Activated naive CD4-positive, alpha-beta T cell treated with anti-CD3 and anti-CD28 coated beads, Interleukin-2, amount 10 ng/mL, durations not matched to agents 7 days and 5 days (primary cell): ENCODE measurements around the gene EVI5L.
A peak's percentile ranks its signal among the peaks of the same experiment; 100 is the strongest.
"Not testable (repeated sequence)": the region's sequence is repeated elsewhere in the genome, so short reads cannot be mapped to it uniquely, and the experiment has no call there.

ENCODE experiments used
- CTCF ChIA-PET: fragments of 350-600 bp; sonication (Branson Sonifier 250); formaldehyde crosslinking; loops from one replicate; lab custom pipeline; 2021; ENCODE audit warnings: antibody characterized with exemption; lab: Charles Lee
- DNase-seq: peaks from one replicate; pipeline ENCODE4 v3.0.0-alpha.2; 2020
- H3K27ac Mint-ChIP-seq: one replicate; pipeline ENCODE4 v1.8.0; 2021; ENCODE audit warnings: mild to moderate bottlenecking, moderate library complexity, mixed read lengths
- H3K27me3 Mint-ChIP-seq: one replicate; pipeline ENCODE4 v1.8.0; 2021; ENCODE audit warnings: mild to moderate bottlenecking, mixed read lengths
- H3K36me3 Mint-ChIP-seq: one replicate; pipeline ENCODE4 v1.8.0; 2021; ENCODE audit warnings: mixed read lengths
- H3K4me1 Mint-ChIP-seq: one replicate; pipeline ENCODE4 v1.8.0; 2021; ENCODE audit warnings: mixed read lengths
- H3K4me3 Mint-ChIP-seq: one replicate; pipeline ENCODE4 v1.8.0; 2021; ENCODE audit warnings: mild to moderate bottlenecking, moderate library complexity, mixed read lengths
- H3K9me3 Mint-ChIP-seq: one replicate; pipeline ENCODE4 v1.8.0; 2021; ENCODE audit warnings: mixed read lengths

EVI5L gene

DNA sequence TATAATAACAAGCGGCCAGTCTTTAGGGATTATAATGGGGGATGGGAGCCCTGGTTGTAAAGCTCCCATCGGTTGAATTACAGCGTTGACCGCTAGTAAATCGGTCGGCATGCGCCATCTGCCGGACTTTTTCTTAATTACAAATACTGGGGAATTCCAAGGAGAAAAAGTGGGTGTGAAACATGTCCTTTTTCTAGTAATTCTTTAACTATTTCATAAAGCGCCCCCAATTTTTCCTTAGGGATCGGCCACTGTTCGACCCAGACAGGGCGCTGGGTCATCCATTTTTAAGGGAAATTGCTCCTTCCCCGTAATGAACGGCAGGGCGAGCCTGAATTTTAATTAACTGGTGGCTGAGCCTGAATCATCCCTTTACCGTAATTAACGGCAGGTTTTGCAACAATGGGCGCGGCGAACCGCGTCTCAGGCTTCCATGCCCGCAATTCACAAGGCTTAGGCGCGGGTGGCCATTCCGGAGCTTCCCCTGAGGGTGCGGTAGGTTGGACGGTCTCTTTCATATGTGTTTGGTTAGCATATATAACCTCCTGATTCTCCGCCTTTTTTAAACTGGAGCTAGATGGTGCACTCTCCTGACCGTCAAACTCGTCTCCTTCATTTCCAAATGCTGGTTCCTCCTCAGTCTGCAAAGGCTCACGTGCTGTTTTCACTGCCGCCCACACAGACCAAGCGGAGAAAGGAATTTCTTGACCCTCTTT, 30.2 kb upstream of the EVI5L start:
- peak; percentile 70 for DNase-seq
- CTCF ChIA-PET = interaction anchor here (0.7 to 4.1 kb wide), 14 partner anchors 8 to 698 kb away, joined by 3 to 33 read pairs (median 3); partner anchors contain the start of genes MCEMP1, RETN and TRAPPC5
- Mint-ChIP-seq H3K27ac (no peak overlapping the region), H3K9me3 (peaks cover 7% of the 10 kb centered on the region), H3K4me1 (peaks cover 5% of the 10 kb centered on the region), H3K4me3 (no peak overlapping the region), H3K36me3 (no peaks in the 10 kb centered on the region), H3K27me3 (peaks cover 42% of the 10 kb centered on the region)

DNA sequence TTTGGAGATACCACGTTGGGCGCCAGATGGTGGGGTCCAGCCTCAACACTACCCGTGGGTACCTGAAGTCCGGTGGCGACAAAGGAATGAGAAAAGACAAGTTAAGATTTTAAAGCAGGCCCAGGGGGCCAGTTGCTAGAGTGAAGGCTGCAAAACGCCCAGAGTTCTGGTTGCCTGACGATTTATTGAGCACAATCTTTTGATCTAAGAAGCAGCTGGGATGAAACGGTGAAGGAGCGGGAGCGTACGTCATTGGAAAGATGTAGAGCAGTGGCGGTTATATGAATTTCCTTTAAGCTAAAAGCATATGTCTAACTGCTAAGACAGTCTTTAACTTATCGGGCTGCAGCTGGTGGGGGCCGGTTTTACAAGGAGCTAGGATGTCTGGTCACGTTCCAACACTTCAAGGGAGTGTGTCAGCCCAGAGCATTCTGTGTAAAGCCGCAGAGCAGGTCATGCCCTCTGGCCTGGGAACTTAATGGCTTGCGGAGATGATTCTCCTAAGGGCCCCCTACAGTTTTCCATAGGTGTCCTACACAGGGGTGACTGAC, 28.9 kb upstream of the EVI5L start:
- H3K36me3 Mint-ChIP-seq = no peaks in the 10 kb centered on the region
- peaks cover 53% of the 10 kb centered on the region for H3K27me3 Mint-ChIP-seq
- no peak overlapping the region for H3K4me3 Mint-ChIP-seq
- DNase-seq = no peak
- peaks cover 7% of the 10 kb centered on the region for H3K4me1 Mint-ChIP-seq
- no peak overlapping the region for H3K27ac Mint-ChIP-seq
- CTCF ChIA-PET = interaction anchor here (0.6 to 4.1 kb wide), 4 partner anchors 120 to 631 kb away, joined by 3 to 33 read pairs (median 17); partner anchors contain the start of gene TRAPPC5
- peaks cover 7% of the 10 kb centered on the region for H3K9me3 Mint-ChIP-seq

DNA sequence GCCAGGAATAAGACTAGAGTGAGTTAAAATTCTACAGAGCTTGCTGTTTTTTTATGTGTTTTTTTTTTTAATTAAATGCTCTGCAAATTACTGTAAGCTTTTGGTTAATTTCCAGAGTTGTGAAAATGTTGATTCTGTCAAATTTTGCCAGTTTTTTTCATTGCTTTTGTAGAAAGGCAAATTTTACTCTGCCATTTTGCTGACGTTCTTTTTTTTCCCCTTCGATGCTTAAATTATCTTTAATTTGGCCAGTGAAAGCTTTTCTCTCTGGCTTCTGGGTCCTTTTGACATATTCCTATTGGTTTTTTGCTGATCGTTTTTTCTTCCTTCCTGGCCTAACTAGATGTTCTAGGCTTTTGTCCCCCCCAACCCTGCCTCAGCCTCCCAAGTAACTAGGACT, 23.8 kb upstream of the EVI5L start:
- CTCF ChIA-PET = interaction anchor here (0.9 to 1.7 kb wide), 2 partner anchors 125 to 128 kb away, joined by 5 read pairs; partner anchors contain the start of gene TRAPPC5

GRCh38 chr19:7806876-7807275, 23.1 kb upstream of the EVI5L start:
- peaks cover 20% of the 10 kb centered on the region for H3K4me1 Mint-ChIP-seq
- CTCF ChIA-PET = interaction anchor here (0.6 to 1.7 kb wide), 2 partner anchors 129 to 238 kb away, joined by 3 to 5 read pairs; no protein-coding TSS in a partner anchor
- H3K36me3 Mint-ChIP-seq = peaks cover 6% of the 10 kb centered on the region
- peaks cover 40% of the 10 kb centered on the region for H3K27me3 Mint-ChIP-seq
- H3K4me3 Mint-ChIP-seq = no peak overlapping the region
- no peak overlapping the region for H3K27ac Mint-ChIP-seq
- peaks cover 30% of the 10 kb centered on the region for H3K9me3 Mint-ChIP-seq
- DNase-seq = no peak

More for the DNA sequence above, 23.8 kb upstream of the EVI5L start:
- no peak for DNase-seq
- Mint-ChIP-seq H3K9me3 (peaks cover 24% of the 10 kb centered on the region), H3K4me1 (peaks cover 20% of the 10 kb centered on the region), H3K27me3 (peaks cover 42% of the 10 kb centered on the region), H3K4me3 (no peak overlapping the region), H3K36me3 (peaks cover 3% of the 10 kb centered on the region), H3K27ac (no peak overlapping the region)

- Mint-ChIP-seq H3K4me3 (no peak overlapping the region), H3K9me3 (peaks cover 29% of the 10 kb centered on the region), H3K4me1 (peaks cover 20% of the 10 kb centered on the region), H3K27ac (peak overlapping the region; percentile 73), H3K27me3 (peaks cover 47% of the 10 kb centered on the region), H3K36me3 (peaks cover 7% of the 10 kb centered on the region)
- CTCF ChIA-PET = no interaction called here
- no peak for DNase-seq
These were observed 21.9 kb upstream of the EVI5L start for GRCh38 chr19:7808108-7808507.

DNA sequence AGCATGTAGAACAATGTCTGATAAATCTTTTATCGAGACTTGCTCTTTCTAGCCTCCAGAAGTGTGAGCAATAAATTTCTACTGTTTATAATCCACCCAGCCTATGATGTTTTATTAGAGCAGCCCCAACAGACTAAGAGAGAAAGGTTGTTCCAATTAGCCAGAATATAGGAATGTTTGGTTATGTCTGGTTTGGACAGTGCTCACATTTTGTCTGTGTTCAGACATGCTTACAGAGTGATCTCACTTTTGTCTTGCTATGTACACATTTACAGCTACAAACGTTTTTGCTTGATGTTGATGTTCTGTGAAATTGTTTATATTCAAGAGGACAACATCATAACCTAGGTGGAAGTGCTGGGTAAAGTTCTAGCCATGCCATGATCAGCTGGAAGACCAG, 18.0 kb upstream of the EVI5L start:
- Mint-ChIP-seq H3K36me3 (peaks cover 16% of the 10 kb centered on the region), H3K4me1 (peaks cover 47% of the 10 kb centered on the region), H3K4me3 (no peak overlapping the region), H3K27ac (no peak overlapping the region), H3K9me3 (peaks cover 44% of the 10 kb centered on the region), H3K27me3 (peaks cover 29% of the 10 kb centered on the region)
- no peak for DNase-seq
- CTCF ChIA-PET = no interaction called here

DNA sequence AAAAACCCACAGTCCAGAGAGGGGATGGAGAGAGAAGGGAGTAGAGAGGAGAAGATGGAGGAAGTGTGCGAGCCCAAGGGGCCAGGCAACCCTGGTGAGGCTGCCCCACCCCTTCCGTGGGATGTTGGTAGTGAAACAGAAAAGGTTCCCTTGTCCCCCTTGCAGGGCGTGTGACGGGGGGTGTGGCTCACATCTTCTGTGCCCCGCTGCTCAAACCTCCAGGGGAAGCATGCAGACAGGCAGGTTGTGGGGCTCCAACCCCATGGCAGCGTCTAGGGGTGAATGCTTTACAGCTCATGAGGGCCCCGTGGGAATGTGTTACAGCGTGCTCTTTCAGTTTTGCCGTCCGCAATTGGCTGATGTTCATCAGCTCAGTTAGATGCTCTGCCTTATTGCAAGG, 14.7 kb upstream of the EVI5L start:
- H3K27ac Mint-ChIP-seq = peak overlapping the region; percentile 81
- peak; percentile 65 for DNase-seq

GRCh38 chr19:7816040-7816439, 14.0 kb upstream of the EVI5L start:
- H3K4me3 Mint-ChIP-seq, CTCF ChIA-PET, H3K27ac Mint-ChIP-seq, DNase-seq: not testable (repeated sequence)
- Mint-ChIP-seq H3K36me3 (peaks cover 14% of the 10 kb centered on the region), H3K4me1 (peaks cover 30% of the 10 kb centered on the region), H3K9me3 (peaks cover 38% of the 10 kb centered on the region), H3K27me3 (peaks cover 57% of the 10 kb centered on the region)

More for the DNA sequence above, 14.7 kb upstream of the EVI5L start:
- Mint-ChIP-seq H3K4me3 (peak overlapping the region; percentile 21), H3K4me1 (peaks cover 30% of the 10 kb centered on the region), H3K9me3 (peaks cover 46% of the 10 kb centered on the region), H3K36me3 (peaks cover 15% of the 10 kb centered on the region), H3K27me3 (peaks cover 51% of the 10 kb centered on the region)
- CTCF ChIA-PET = no interaction called here

DNA sequence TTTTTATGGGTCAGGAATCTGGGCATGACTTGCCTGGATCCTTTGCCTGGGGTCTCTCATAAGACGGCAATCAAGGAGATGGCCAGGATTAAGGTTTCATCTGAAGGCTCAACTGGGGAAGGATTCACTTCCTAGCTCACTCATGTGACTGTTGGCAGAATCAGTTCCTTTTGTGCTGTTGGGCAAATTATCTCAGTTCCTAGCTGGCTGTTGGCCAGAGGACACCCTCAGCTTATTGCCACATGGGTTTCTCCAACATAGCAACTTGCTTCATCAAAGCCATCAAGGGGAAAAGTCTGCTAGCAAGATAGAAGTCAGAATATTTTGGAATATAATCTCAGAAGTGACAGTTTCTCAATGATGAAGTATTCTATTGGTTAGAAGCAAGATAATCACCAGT, 12.2 kb upstream of the EVI5L start:
- Mint-ChIP-seq H3K9me3 (peaks cover 26% of the 10 kb centered on the region), H3K36me3 (peaks cover 9% of the 10 kb centered on the region), H3K27me3 (peaks cover 64% of the 10 kb centered on the region), H3K27ac (no peak overlapping the region), H3K4me3 (no peak overlapping the region), H3K4me1 (peaks cover 30% of the 10 kb centered on the region)
- CTCF ChIA-PET = interaction anchor here (1.1 kb wide), 1 partner anchor 85 kb away, joined by 3 read pairs; no protein-coding TSS in a partner anchor
- DNase-seq = no peak

DNA sequence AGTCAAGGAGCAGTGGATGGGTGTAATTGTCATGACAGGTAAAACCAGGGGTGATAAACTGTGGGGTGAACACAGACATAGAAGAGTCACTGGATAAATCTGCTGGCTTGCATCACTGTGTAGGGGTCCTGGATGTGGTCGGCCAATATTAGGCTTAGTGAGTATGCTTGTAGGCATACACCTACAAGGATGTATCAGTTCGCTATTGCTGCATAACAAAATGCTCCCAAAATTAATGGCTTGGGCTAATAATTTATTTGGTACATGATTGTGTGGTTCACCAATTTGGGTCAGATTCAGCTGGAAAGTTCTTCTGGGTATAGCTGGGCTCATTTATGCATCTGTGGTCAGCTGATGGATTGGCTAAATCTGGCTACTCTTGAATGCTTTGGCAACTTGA, 11.2 kb upstream of the EVI5L start:
- Mint-ChIP-seq H3K4me3 (no peak overlapping the region), H3K27me3 (peaks cover 69% of the 10 kb centered on the region), H3K4me1 (peaks cover 28% of the 10 kb centered on the region), H3K9me3 (peaks cover 23% of the 10 kb centered on the region), H3K36me3 (peaks cover 8% of the 10 kb centered on the region), H3K27ac (no peak overlapping the region)
- CTCF ChIA-PET = interaction anchor here (1.1 kb wide), 1 partner anchor 84 kb away, joined by 3 read pairs; no protein-coding TSS in a partner anchor
- no peak for DNase-seq

DNA sequence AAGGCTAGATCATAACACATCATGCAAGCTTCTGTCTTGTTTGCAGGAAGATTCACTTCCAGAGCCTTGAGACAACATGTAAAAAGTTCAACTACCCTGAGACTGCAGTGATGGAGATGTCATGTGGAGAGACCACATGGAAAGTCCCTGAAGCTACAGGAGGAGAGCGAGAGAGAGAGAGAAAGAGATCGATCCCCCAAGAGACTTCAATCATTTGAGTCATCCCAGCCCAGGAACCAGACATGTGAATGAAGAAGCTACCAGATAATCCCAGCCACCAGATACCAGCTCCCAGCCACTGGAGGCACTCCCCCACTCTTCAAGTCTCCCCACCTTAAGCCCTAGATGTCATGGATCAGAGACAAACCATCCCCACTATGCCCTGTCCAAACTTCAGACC, 10.7 kb upstream of the EVI5L start:
- Mint-ChIP-seq H3K4me3 (no peak overlapping the region), H3K36me3 (peaks cover 8% of the 10 kb centered on the region), H3K27me3 (peaks cover 66% of the 10 kb centered on the region), H3K27ac (no peak overlapping the region), H3K9me3 (peaks cover 20% of the 10 kb centered on the region), H3K4me1 (peaks cover 24% of the 10 kb centered on the region)
- no peak for DNase-seq
- CTCF ChIA-PET = interaction anchor here (1.5 kb wide), 1 partner anchor 10 kb away, joined by 4 read pairs; no protein-coding TSS in a partner anchor

DNA sequence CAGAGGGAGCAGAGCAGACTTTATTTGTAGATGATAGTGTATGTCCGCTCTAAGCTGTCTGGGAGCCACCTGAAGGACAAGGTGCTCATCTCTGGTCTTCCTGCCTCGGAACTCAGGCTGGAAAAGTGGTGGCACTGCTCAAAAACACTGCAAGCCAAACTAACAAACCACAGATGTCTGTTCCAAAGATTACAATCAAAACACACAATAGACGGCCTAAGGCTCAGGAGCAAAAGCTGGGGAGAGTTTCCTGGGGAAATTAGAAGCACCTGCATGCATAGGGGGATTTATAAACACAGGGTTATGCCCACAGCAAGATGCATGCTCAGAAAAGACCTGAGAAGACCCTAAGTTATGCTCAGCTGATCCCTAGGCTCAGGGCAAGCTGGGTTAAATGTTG, 9.4 kb upstream of the EVI5L start:
- H3K9me3 Mint-ChIP-seq = peaks cover 20% of the 10 kb centered on the region
- CTCF ChIA-PET = interaction anchor here (1.5 kb wide), 1 partner anchor 8 kb away, joined by 4 read pairs; no protein-coding TSS in a partner anchor
- peaks cover 72% of the 10 kb centered on the region for H3K27me3 Mint-ChIP-seq
- peaks cover 7% of the 10 kb centered on the region for H3K36me3 Mint-ChIP-seq
- DNase-seq = no peak
- peaks cover 11% of the 10 kb centered on the region for H3K4me1 Mint-ChIP-seq
- H3K4me3 Mint-ChIP-seq = no peak overlapping the region
- no peak overlapping the region for H3K27ac Mint-ChIP-seq

DNA sequence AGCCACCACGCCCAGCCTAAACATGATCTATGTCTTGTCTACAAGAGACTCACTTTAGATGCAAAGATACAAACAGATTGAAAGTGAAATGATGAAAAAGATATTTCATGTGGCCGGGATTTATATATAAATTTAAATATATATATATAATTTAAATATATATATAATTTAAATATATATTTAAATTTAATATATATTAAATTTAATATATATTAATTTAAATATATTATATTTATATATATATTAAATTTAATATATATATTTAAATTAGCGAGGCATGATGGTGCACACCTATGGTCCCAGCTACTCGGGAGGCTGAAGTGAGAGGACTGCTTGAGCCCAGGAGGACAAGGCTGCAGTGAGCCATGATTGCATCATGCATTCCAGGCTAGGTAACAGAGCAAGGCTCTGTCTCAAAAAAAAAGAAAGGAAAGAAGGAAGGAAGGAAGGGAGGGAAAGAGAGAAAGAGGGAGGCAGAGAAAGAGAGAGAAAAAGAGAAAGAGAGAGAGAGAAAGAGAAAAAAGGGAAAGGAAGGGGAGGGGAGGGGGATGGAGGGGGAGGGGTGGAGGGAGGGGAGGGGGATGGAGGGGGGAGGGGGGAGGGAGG, 7.0 kb upstream of the EVI5L start:
- H3K27me3 Mint-ChIP-seq = peaks cover 83% of the 10 kb centered on the region
- peaks cover 8% of the 10 kb centered on the region for H3K9me3 Mint-ChIP-seq
- H3K36me3 Mint-ChIP-seq = no peaks in the 10 kb centered on the region
- CTCF ChIA-PET = no interaction called here
- no peak overlapping the region for H3K4me3 Mint-ChIP-seq
- no peaks in the 10 kb centered on the region for H3K4me1 Mint-ChIP-seq
- no peak for DNase-seq
- no peak overlapping the region for H3K27ac Mint-ChIP-seq

- H3K36me3 Mint-ChIP-seq = no peaks in the 10 kb centered on the region
- no peak overlapping the region for H3K4me3 Mint-ChIP-seq
- peaks cover under 1% of the 10 kb centered on the region for H3K4me1 Mint-ChIP-seq
- peaks cover 80% of the 10 kb centered on the region for H3K27me3 Mint-ChIP-seq
- DNase-seq = no peak
- no peak overlapping the region for H3K27ac Mint-ChIP-seq
- CTCF ChIA-PET = no interaction called here
- peaks cover 3% of the 10 kb centered on the region for H3K9me3 Mint-ChIP-seq
These were observed 6.2 kb upstream of the EVI5L start for GRCh38 chr19:7823686-7824301.
